ENCODE measurements around the gene MMP12.

Gene MMP12

DNA sequence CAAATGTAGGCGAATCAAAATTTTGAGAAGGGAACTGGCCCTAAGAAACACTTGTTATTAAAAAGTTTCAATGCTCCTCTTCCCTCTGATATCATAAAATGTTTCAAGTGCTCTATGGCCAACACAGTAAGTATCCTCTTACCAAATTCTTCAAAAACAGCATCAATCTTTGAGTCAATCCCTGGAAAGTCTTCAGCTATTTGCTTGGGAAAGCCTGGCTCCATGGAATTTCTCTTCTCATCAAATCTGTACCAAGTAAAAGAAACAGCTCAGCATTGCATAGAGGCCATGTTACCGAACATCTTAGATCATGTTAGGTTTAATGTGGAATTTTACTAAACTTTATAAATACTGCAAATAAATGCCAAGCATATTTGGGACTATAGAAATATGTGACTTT is 37.6 kb downstream of the MMP12 start:
- no peak overlapping the region for H3K4me3 ChIP-seq (ENCODE audit: low read depth, low read length)
- TF ChIP-seq, protein P1, sequence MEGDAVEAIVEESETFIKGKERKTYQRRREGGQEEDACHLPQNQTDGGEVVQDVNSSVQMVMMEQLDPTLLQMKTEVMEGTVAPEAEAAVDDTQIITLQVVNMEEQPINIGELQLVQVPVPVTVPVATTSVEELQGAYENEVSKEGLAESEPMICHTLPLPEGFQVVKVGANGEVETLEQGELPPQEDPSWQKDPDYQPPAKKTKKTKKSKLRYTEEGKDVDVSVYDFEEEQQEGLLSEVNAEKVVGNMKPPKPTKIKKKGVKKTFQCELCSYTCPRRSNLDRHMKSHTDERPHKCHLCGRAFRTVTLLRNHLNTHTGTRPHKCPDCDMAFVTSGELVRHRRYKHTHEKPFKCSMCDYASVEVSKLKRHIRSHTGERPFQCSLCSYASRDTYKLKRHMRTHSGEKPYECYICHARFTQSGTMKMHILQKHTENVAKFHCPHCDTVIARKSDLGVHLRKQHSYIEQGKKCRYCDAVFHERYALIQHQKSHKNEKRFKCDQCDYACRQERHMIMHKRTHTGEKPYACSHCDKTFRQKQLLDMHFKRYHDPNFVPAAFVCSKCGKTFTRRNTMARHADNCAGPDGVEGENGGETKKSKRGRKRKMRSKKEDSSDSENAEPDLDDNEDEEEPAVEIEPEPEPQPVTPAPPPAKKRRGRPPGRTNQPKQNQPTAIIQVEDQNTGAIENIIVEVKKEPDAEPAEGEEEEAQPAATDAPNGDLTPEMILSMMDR (IDR thresholded peaks at IDR 0.05; ENCODE audit: low read depth, low read length, missing control alignments) = no peak
- DNase-seq (ENCODE audit: low read depth) = no peak

DNA sequence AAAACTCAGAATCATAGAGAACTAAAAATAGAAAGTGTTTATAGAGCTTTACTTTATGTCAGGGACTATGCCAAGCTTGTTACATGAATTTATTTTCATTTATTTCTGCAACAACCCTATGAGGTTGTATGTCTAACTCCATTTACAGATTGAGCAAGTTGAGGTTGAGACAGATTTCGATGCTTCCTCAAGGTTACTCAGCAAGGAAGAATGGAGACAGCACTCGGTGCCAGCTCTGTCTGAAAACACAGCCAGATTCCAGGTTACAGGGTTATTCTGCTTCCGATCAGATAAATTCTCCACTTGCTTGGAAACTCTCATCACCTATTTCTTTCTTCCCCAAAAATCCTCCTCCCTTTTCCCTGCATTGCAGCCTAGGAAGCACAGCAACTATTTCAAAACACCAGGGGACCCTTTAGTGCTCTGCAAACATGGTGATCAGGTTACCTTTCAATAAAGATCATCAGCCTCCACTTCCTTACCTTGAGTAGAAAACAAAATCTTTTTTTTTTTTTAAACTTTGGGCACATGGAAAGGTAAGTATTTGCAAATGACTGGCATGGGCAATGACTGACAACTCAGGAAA is 38.4 kb downstream of the MMP12 start:
- TF ChIP-seq, protein P1 (IDR thresholded peaks at IDR 0.05; ENCODE audit: low read depth, low read length, missing control alignments) = no peak
- H3K4me3 ChIP-seq (ENCODE audit: low read depth, low read length) = no peak overlapping the region
- no peak for DNase-seq (ENCODE audit: low read depth)

DNA sequence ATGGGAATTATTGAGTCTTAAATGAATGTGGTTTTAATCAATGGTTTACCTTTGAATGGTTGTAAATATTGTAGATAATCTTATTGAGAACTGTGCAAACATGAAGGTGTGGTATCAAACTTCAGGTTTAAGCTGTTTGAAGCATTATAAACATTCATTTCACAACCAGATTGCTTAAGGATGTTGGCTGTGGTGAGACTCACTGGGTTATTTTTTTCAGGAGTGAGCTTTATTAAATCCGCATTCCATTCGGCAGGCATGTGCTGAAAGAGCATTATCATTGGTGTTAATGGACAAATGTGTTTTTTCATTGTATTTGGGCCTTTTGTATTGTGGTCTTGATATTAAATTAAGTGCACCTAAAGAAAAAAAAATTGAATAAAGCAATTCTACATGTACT is 41.1 kb downstream of the MMP12 start:
- TF ChIP-seq, protein P1 (IDR thresholded peaks at IDR 0.05; ENCODE audit: low read depth, low read length, missing control alignments) = no peak
- H3K4me3 ChIP-seq (ENCODE audit: low read depth, low read length) = no peak overlapping the region
- DNase-seq (ENCODE audit: low read depth) = no peak

DNA sequence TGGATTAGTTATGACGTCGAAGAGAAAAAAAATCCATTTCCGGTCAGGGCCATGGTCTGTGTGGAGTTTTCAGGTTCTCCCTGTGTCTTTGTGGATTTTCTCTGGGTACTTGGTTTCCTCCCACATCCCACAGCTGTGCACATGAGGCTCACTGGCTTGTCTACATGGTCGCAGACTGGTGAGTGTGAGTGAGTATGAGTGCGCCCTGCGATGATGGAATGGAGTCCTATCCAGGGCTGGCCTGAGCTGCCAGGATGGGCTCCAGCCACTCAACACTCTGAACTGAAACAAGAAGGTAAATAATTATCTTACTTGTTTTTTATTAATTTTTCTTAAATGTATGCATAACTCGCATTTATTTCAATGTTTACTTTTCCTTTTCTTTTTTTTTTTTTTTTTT is 42.2 kb downstream of the MMP12 start:
- DNase-seq (ENCODE audit: low read depth) = no peak
- no peak overlapping the region for H3K4me3 ChIP-seq (ENCODE audit: low read depth, low read length)
- TF ChIP-seq, protein P1 (IDR thresholded peaks at IDR 0.05; ENCODE audit: low read depth, low read length, missing control alignments) = no peak

DNA sequence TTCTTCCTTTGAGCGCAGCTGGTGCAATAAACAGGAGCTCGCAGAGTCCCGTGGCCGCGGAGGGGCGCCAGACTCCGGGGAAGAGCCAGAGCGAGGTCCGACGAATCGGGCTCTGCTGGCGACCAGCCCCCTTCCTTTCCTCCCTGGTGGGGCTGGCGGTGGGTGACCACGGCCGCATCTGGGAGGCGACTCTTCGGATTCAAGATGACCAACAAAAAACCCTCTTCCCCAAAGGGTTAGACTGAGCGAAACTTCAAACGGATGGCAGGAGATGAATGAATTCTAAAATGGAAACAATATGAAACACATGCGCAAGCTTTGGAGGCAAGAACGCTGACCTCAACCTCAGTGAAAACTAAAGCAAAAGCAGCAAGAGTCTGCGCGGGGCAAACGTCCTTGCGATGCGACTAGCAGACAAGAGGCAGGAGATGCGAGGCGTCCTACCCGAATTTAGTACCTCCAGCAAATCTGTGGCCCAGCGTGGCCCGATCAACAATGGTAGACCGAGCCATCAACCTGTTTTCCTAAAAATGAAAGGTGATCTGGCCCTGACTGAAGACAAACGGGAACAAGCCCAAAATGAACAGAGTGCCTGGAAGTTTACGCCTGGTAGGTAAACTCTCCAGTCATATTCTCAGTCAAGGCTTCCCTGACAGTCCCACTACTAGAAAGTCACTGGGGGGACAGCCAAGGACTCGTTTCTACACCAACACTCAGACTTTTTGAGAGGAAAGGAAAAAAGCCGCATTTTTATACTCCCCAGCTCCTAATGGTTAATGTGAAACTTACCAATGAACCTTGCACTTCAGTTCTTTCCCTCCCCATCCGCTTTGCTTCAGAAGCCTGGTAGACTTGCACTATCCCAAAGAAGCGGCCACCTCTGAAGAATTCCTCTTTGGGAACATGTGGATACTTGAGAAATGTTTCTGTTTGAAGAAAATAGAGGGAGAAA is 43.0 kb downstream of the MMP12 start:
- DNase-seq (ENCODE audit: low read depth) = no peak
- no peak overlapping the region for H3K4me3 ChIP-seq (ENCODE audit: low read depth, low read length)
- TF ChIP-seq, protein P1 (IDR thresholded peaks at IDR 0.05; ENCODE audit: low read depth, low read length, missing control alignments) = peak; percentile 25

DNA sequence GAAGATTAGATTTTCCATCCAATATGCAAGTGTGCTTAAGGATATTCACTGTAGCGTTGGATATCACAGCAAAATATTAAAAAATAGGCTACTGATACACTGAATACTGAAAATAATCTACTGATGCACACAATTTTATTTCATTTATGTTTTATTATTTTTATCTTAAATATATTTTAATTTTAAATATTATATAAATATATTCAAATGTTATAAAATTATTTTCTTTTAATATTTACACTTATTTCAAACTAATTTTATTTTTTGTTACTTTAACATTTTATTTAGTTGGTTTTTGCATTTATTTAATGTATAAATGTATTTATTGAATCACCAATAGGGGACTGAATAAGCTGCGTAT is 43.7 kb downstream of the MMP12 start:
- TF ChIP-seq, protein P1 (IDR thresholded peaks at IDR 0.05; ENCODE audit: low read depth, low read length, missing control alignments) = no peak
- no peak overlapping the region for H3K4me3 ChIP-seq (ENCODE audit: low read depth, low read length)
- DNase-seq (ENCODE audit: low read depth) = no peak

Measured in GM12864 (cell line).